CD4-positive, alpha-beta T cell treated with Interleukin-6 at 100 ng/mL for 8 hours (primary cell): ENCODE data around the gene UVSSA.
"Not testable (repeated sequence)": the region's sequence is repeated elsewhere in the genome, so short reads cannot be mapped to it uniquely, and the experiment has no call there.

Source experiments
- DNase-seq: peaks from one replicate; pipeline ENCODE4 v3.0.0-alpha.2; 2020; ENCODE audit warnings: mixed read lengths, low spot score

Gene UVSSA

DNA sequence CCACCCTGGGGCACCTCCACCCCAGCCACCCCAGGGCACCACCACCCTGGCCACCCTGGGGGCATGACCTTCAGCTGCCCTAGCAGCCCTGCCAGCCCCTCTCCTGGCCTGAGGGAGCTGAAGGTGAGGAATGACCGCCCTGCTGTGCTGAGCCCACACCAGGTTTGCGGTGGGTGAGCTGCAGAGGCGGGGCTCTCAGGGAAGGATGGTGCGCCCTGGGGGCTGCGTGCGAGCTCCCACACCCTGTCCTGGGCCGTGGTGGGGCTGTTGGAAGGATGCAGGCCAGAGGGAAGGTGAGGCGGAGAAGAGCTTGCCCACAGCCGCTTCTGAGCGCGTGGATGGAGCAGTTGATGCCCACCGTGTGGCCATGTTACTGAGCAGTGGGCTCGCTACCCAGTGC lies 17.7 kb downstream of the UVSSA start:
- DNase-seq: no peak

DNA sequence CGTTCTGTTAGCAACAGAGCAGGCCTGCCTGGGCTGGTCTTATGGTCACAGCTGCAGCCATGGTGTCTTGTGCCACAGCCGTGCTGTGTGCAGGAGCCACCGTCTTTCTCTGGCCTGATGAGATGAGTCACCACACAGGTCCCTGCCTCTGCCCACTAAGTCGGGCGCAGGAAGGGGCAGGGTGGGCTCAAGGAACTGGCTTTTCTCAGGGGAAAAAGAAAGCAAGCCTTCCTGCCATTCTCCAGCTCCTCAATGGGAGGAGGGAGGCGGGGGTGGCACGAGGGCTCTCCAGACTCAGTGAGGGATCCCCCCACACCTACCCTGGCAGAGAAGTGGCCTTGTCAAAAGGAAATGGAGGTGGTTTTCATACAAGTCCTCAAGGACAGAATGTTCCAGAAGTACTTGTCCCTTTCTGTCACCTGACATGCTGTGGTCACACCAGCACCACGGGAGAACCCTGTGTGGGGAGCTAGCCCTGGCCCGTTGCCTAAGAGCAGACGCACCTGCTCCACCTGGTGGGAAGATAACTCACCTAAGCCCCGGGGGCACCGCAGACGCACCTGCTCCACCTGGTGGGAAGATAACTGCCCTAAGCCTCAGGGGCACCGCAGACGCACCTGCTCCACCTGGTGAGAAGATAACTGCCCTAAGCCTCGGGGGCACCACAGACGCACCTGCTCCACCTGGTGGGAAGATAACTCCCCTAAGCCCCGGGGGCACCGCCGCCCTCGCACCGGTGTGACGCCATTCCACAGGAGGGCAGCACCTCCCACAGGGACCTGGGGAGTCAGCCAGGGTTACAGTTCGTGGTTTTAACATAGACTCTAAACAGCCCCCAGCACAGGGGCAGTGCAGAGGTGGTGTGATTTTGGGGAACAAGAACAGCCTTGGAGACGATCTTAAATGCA lies 18.5 kb downstream of the UVSSA start:
- no peak for DNase-seq

DNA sequence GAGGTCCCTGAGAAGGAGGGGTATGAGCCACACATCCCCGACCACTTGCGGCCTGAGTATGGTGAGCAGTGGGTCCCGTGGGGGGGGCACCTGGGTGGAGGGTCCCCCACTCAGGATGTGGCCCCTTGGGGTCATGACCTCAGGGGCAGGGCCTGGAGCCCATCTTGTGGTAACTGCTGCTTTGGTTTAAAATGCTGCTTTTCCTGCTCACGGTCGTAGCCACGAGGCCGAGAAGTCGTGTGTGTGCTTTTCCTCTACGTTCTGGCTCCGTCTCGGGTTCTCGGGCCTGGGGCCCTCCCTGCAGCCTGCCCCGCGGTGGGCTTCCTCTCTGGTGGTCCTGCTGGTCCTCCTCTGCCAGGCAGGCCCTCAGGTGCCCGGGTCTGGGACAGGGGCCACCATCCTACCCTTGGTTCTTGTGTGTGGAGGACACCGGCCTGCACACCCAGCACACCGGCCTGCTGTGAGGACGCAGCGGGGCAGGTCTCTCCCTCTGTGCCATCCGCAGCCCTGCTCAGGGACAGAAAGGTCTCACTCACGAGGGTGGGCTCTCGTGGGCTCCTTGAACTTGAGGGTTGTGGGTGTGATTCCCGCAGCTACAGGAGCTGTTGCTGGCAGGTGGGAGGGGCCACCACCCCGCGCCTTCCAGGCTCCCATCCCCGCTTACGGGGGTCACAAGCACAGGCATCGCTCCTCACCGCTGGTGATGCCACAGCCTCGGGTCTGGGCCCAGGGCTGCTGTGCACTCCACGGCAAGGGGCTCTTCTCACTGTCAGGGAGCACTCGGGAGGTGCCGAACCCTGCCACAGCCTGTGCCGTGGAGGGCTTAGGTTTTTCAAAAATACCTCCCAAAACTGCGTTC lies 19.6 kb downstream of the UVSSA start:
- DNase-seq: no peak

DNA sequence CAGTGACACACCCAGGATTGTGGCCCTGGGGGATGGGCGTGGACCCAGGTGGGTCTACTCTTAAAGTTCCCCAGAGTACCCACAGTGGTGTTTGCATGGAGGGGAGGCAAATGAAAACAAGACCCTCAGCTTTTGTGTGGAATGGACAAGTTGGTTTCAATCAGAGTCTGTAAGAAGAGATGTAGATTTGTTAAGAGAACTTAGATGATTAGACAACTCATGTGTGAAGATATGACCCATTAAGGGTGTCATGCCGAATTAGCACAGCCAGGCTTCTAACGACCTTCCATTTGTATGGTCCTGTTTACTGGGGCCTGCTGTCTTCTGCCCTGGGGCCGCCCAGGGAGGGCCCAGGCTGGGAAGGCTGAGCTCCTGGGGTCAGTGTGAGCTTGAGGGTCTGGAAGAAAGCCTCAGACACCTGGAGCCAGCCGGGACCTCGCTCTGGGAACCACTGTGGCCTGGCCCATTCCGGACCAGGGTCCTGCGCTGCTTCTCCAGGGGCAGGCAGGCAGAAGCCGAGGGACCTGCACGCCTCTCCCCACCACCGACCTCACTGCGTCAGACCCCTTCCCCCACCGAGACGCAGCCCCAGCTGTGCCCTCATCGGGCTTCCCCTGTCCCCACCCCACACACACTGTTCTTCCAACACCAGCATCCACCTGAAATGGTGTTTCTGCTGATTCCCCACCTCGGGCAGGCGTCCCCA lies 20.4 kb downstream of the UVSSA start:
- DNase-seq: no peak

DNA sequence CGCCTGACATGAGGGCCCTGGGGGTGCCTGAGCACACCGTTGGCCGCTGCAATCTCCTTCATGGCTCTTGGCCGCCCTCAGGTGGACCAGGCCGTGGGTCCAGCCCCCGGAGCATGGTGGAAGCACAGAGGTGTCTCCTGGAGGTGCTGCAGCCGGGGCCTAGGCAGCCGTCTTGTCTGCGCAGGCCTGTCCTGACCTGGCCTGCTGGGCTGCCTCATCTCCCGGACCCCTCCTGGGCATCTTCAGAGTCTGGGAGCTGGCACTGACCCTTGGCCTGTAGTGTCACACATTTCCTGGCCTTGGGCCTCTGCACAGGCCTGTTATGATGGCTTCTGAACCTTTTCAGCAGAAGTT lies 20.9 kb downstream of the UVSSA start:
- DNase-seq: no peak

DNA sequence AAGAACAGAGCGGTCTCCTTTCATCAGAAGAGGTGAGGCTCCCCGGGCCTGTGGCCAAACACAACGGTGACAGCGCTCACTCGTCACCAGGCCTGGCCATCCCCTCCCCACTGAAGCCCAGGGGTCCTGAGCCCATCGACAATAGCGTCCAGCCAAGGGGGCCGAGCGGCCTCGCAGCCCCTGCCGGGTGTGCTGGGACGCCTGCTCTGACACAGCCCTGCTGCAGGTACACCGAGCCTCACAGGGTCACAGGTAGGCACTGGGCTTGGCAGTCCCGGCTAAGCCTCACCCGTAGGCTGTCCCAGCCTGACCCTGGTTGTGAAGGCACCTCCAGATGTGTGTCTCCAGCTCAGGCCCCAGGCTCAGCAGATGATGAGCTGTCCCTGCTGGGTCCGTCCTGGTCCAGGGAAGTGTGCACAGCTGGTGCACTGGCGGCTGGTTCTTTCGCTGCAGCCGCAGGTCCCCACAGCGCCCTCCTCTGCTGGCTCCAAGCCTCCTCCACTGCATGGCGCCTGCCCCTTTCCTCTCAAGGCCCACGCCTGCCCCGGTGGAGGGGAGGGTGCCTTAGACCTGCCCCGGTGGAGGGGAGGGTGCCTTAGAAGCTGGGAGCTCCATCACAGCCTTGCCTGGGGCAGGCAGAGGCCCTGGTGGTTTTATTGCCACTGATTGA lies 21.5 kb downstream of the UVSSA start:
- DNase-seq: no peak

DNA sequence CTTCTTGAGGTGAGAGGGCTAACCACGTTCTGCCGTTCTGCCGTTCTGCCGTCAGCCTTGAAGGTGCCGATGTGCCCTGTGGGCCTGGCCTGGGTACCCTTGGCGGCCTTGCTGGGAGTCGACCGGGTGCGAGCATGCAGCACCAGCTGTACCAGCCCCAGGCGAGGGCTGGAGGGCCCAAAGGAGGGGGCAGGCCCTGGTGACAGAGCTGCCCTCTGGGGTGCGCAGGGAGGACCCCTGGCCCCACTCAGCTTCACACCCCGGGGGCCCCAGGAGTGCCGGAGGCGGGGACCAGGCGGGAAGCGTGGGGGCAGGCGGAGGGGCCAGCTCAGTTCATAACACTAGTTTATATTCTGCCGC lies 22.1 kb downstream of the UVSSA start:
- DNase-seq: no peak

DNA sequence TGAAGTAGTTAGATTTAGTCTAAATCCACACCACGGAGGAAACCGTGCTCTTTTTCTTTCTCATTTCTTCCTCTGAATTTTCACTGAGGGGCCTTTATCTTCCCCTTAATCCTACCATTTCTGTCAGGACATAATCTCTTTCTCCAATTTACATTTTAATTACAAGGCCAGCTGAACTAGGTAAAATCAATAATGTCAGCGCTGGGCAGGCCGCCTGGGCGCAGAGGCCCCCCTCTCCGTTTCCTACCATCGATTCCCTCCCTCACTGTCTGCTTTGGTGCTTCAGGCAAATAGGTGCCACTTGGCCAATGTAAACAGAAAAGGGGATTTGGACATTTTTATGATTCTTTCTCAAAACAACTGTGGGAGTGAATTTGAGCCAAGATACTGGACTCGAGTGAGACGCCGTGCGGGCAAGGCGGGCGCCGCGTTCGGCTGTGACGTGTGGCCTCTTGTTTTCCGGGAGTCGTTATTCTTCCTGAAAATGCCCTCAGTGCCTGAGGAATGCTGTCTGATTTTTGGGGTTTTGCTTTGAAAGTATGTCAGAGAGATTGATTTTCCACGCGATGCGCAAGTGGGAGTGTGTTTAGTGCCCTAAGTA lies 22.6 kb downstream of the UVSSA start:
- DNase-seq: no peak

DNA sequence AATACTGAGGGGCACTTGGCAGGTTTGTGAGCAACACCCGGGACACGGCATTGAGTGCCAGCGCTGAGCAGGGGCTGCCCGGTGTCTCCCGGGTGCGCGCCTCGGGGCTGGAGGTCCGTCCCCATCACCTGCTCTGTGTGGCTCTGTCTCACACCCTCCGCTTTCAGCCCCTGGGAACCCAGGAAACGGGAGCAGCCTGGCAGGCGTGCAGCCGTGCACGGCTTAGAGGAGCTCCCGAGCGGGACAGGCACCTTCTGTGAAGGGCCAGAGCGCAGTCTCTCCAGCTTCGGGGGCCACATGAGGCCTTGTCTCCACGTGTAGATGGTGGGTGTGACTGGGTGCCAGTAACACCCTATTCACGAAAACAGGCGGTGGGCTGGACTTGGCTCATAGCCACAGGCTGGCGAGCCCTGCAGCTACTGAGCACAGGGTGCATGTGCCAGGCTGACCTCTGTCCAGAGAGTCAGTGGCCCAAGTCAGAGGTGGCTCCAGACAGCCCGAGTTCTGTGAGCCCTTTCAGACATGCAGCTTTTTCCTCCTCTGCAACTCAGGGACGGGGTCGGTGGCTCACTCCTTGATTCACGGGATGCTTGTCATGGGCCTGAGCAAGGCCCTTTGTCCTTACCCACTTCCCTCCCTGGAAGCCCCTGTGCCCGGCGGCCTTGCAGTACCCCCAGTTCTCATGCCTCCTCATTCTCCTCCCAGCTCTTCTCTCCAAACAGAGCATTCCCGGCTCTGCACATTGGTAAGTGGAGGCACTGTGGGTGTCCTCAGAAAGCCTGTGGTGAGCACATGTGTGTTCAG lies 23.5 kb downstream of the UVSSA start:
- no peak for DNase-seq

DNA sequence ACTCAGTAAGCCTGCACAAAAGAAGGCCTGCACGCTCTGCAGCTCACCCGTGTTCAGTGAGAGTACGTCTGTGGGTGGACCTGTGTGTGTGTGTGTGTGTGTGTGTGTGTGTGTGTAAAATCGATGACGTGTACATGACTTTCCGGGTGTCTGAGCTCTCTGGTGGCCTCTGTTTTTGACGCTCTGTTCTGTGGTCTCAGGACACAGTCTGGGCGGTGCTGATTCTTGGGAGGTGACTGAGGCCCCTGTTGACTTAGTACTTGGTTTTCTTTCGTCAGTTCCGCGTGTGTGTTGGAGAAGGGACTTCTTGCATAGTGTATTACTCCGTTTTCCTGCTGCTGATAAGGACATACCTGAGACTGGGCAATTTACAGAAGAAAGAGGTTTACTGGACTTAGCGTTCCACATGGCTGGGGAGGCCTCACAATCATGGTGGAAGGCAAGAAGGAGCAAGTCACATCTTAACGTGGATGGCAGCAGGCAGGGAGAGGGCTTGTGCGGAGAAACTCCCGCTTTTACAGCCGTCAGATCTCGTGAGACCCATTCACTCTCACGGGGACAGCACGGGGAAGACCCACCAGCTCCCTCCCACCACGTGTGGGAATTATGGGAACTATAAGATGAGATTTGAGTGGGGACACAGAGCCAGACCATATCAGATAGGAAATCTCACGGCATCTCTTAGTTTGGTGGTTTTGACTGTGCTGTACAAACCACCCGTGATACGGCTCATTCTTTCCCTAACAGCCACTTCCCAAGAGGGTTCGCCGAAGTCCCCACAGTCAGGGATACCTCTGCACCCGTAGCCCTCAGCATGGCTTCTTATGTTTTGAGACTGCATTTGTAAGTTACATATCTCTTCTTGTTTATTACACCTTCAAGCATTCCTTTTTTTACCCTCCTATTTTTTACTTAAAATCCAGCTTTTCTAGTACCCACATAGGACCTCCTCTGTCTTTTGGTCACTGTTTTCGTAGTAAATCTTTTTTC lies 24.5 kb downstream of the UVSSA start:
- DNase-seq: no peak

DNA sequence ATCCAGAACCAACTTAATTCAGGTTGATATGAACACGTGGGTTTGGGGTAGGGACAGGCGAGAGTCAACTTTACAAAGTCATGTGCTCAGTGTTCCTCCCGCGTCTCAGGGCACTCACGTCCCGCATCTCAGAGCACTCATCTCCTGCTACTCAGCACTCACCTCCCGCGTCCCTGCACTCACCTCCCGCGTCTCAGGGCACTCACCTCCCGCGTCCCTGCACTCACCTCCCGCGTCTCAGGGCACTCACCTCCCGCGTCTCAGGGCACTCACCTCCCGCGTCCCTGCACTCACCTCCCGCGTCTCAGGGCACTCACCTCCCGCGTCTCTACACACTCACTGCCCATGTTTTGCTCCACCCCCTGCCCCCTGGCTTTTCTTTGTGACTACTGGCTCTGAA lies 25.6 kb downstream of the UVSSA start:
- DNase-seq: not testable (repeated sequence)

DNA sequence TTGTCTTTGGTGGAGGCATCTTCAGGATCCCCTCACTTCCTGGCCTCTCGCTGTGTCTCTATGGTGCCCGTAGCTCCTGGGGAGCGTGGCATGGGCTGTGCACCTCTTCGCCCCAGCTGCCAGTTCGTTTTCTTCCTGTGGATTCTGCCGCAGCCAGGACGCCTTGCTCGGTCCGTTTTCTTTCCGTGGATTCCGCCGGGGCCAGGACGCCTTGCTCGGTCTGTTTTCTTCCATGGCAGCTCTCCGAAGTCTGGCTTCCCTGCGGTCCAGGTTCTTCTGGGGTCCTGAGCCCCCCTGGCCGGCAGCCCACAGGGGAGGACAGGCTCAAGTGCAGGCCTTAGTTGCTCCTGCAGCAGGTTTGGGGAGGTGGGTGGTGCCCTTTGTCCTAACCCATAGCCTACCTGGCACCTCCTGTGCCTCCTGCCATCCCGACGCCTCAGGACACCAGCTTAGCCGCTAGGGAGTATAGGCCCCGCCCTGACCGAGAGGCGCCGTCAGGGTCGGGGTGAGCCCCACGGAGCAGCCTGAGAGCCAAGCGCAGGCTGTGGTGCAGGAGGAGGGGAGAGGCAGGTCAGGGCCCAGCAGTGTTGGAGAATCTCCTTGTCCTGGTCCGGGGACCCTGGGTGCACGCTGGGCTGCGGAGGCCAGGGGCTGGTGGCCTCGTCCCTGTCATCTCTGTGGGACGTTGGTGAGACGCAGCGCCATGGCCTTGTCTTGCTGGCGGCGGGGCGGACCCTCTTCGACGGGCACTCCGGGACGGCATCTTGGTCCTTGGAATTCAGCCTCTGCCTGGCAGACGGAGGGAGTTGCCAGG lies 27.1 kb downstream of the UVSSA start:
- DNase-seq: no peak

DNA sequence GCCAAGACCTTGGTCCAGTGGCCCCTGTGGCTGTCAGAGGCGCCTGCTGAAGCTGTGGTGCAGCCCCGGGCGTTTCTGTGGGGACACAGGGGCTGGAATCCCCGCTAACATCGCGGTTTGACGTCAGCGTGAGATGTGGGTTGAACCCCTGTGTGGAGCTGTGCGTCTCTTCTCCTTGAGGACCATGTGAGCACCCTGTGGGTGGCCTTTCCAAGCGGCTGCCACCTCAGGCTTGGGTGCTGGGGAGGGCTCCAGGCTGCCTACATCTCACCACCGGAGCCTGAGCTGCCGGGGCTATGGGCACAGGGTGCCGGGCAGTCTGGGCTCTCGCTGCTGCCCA lies 27.7 kb downstream of the UVSSA start:
- no peak for DNase-seq

DNA sequence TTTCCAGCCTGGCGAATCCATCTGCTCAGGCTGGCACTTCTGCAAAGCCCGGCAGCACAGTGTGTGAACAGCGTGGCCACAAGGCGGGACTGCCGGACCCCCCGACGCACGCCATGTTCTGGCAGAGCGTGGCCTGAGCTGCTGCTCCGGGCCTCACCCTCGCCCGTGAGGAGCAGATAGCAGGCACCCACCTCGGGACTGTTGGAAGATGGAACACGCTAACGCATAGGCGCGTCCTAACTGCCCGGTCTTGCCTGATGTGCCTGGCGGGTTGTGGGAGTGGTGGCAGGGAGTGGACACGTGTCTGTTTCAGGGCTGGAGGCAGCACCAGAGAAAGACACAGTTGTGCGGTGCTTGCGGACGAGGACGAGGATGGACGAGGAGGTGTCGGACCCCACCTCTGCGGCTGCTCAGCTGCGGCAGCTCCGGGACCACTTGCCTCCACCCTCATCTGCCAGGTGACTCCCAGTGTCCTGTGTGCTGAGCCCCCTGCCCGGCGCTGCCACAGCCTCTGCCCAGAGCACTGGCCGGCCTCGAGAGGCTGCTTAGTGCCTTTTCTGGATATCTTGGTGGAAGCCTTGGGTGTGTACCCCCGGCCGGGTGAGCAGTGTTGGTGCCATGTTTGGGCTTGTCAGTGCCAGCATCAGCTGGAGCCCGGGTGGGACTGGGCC lies 28.2 kb downstream of the UVSSA start:
- no peak for DNase-seq

DNA sequence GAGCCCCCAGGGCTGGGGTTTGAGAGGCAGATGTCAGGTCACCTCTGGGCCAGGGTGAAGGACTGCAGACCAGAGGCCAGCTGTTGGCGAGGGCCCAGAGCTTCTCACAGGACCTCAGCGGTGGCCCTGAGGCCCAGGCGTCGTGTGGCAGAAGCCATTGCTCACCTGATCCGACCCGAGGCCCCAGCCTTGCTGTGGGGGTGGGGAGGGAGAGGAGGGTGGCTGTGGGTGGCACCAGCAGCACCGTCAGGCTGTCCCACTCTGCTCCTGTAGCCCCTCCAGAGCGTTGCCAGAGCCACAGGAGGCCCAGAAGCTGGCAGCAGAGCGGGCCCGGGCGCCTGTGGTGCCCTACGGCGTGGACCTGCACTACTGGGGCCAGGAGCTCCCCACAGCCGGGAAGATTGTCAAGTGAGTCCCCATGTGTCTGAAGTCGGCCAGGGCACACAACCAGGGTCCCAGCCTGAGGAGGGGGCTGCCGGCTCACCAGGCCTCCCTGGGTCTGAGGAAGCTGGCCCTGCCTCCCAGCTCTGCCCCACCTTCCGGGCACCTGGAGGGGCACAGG lies 28.8 kb downstream of the UVSSA start:
- no peak for DNase-seq

DNA sequence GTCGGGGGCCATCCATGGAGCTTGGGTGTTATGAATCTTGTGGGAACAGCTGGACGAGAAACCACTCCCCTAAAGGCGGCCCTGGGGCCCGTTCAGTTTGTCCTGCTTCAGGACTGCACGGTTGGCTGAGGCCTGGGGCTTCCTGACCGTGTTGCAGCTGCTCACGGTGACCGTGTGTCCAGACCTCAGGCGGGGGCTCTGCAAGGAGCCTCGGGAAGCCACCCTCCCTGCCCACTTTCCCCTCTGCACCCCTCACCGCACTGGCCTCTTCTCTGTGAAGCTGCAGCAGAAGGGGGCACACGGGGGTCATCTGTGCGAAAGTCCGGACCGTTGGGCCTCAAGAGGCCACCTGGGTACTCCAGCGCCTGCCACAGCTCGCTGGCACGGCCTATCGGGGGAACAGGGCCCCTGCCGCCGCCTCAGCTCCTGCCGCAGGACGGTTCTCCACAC lies 29.4 kb downstream of the UVSSA start:
- no peak for DNase-seq

DNA sequence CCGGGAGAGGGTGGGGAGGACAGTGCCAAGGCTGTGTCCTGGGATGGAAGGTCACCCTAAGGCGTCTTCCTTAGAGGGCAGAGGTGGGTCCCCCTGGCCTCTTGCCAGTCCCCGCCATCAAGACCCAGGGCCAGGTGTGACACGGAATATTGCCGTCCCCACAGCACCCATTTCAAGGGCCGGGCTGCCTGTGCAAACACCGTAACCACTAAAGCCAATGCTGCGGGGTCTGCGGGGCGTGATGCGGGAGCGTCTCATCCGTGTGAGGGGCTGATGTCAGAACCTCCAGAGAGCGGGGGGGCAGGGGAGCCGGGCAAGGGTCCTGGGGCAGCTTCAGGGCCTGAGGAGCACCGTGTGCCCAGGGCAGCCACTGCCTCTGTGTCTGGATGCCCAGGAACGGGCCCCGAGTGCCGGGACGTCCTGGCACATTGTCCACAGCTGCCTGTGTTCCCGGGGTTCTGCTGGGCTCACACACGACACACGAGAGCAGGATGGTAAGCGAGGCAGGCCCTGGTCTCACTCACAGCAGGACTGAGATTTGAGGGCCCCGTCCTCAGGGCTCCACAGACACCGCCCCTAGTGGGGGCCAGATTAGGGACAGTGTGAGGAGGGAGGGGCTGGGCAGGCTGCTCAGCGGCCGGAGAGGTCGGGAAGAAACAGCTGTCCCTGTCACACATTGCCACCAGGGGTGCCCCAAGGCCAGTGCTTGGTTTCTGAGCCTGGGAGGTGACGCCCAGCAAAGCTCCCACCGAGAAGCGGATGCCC lies 30.0 kb downstream of the UVSSA start:
- DNase-seq: no peak
